ENCODE measurements around the gene SUSD6. TPM values are rescaled to one million over a fixed set of nuclear protein-coding genes. Genes with fewer than 3 reads are reported as not detected.
"Not testable (repeated sequence)": the region's sequence is repeated elsewhere in the genome, so short reads cannot be mapped to it uniquely, and the experiment has no call there.

The SUSD6 gene
- total RNA-seq, 2 experiments from 2014 or later, result 53.3 to 56.9 TPM

- CTCF ChIA-PET, result interaction anchor here (0.6 to 1.4 kb wide), 4 partner anchors 18 to 145 kb away, joined by 3 to 7 read pairs (median 4); no protein-coding TSS in a partner anchor
- POLR2A ChIA-PET, result no interaction called here
Observed at GRCh38 chr14:69582829-69583228, 28.6 kb upstream of the SUSD6 start.

- POLR2A ChIA-PET, result interaction anchor here (0.7 kb wide), 1 partner anchor 143 kb away, joined by 7 read pairs; no protein-coding TSS in a partner anchor
- CTCF ChIA-PET, result interaction anchor here (0.5 to 3.7 kb wide), 17 partner anchors 8 to 452 kb away, joined by 3 to 28 read pairs (median 4); partner anchors contain the start of gene CCDC177
Observed at GRCh38 chr14:69584389-69584788, 27.0 kb upstream of the SUSD6 start.

GRCh38 chr14:69586404-69586803 is 25.0 kb upstream of the SUSD6 start:
- POLR2A ChIA-PET, result interaction anchor here (1.2 kb wide), 1 partner anchor 140 kb away, joined by 3 read pairs; no protein-coding TSS in a partner anchor

GRCh38 chr14:69587389-69587788 is 24.0 kb upstream of the SUSD6 start:
- POLR2A ChIA-PET, result no interaction called here
- CTCF ChIA-PET, result interaction anchor here (3.7 kb wide), 1 partner anchor 139 kb away, joined by 28 read pairs; no protein-coding TSS in a partner anchor

More at GRCh38 chr14:69586404-69586803, 25.0 kb upstream of the SUSD6 start:
- CTCF ChIA-PET, result interaction anchor here (0.5 to 3.7 kb wide), 6 partner anchors 14 to 209 kb away, joined by 3 to 28 read pairs (median 3); no protein-coding TSS in a partner anchor

GRCh38 chr14:69591317-69591716 is 20.1 kb upstream of the SUSD6 start:
- ChIA-PET CTCF (no interaction called here), POLR2A (no interaction called here)

- POLR2A ChIA-PET, result no interaction called here
Observed at GRCh38 chr14:69593018-69593677, 18.2 kb upstream of the SUSD6 start.

GRCh38 chr14:69594846-69595245 is 16.6 kb upstream of the SUSD6 start:
- CTCF ChIA-PET, result interaction anchor here (1.5 kb wide), 1 partner anchor 132 kb away, joined by 3 read pairs; no protein-coding TSS in a partner anchor
- POLR2A ChIA-PET, result no interaction called here

More at GRCh38 chr14:69593018-69593677, 18.2 kb upstream of the SUSD6 start:
- CTCF ChIA-PET, result interaction anchor here (1.6 to 1.8 kb wide), 2 partner anchors 16 to 134 kb away, joined by 3 to 5 read pairs; no protein-coding TSS in a partner anchor

GRCh38 chr14:69595336-69595735 is 16.1 kb upstream of the SUSD6 start:
- ChIA-PET POLR2A (no interaction called here), CTCF (interaction anchor here (1.5 kb wide), 1 partner anchor 131 kb away, joined by 3 read pairs; no protein-coding TSS in a partner anchor)

GRCh38 chr14:69599431-69599830 is 12.0 kb upstream of the SUSD6 start:
- CTCF ChIA-PET, result interaction anchor here (2.1 kb wide), 1 partner anchor 128 kb away, joined by 9 read pairs; no protein-coding TSS in a partner anchor

GRCh38 chr14:69600304-69600891 is 11.0 kb upstream of the SUSD6 start:
- ChIA-PET POLR2A (no interaction called here), CTCF (interaction anchor here (1.1 to 2.1 kb wide), 3 partner anchors 17 to 127 kb away, joined by 3 to 9 read pairs (median 3); no protein-coding TSS in a partner anchor)

More at GRCh38 chr14:69599431-69599830, 12.0 kb upstream of the SUSD6 start:
- POLR2A ChIA-PET, result not testable (repeated sequence)

GRCh38 chr14:69605738-69606137 is 5.7 kb upstream of the SUSD6 start:
- ChIA-PET CTCF (interaction anchor here (0.5 to 2.7 kb wide), 4 partner anchors 20 to 1874 kb away, joined by 3 to 11 read pairs (median 6); partner anchors contain the start of gene CCDC177), POLR2A (no interaction called here)

- CTCF ChIA-PET, result interaction anchor here (2.0 to 2.7 kb wide), 2 partner anchors 21 to 120 kb away, joined by 9 to 11 read pairs; no protein-coding TSS in a partner anchor
- POLR2A ChIA-PET, result no interaction called here
Observed at GRCh38 chr14:69606258-69607184, 4.9 kb upstream of the SUSD6 start.

- CTCF ChIA-PET, result interaction anchor here (3.8 kb wide), 1 partner anchor 117 kb away, joined by 18 read pairs; no protein-coding TSS in a partner anchor
- POLR2A ChIA-PET, result interaction anchor here (0.5 to 1.5 kb wide), 5 partner anchors 15 to 117 kb away, joined by 4 to 9 read pairs (median 5); no protein-coding TSS in a partner anchor
Observed at GRCh38 chr14:69610020-69610873, 1.1 kb upstream of the SUSD6 start.

GRCh38 chr14:69610874-69611171 is 573 bp upstream of the SUSD6 start:
- ChIA-PET CTCF (interaction anchor here (3.8 kb wide), 1 partner anchor 116 kb away, joined by 18 read pairs; no protein-coding TSS in a partner anchor), POLR2A (interaction anchor here (0.5 to 1.5 kb wide), 7 partner anchors 9 to 156 kb away, joined by 3 to 9 read pairs (median 4); partner anchors contain the start of gene SRSF5)

GRCh38 chr14:69612014-69612782 is 802 bp downstream of the SUSD6 start:
- POLR2A ChIA-PET, result interaction anchor here (0.5 to 1.8 kb wide), 7 partner anchors 8 to 1042 kb away, joined by 3 to 9 read pairs (median 6); no protein-coding TSS in a partner anchor
- CTCF ChIA-PET, result interaction anchor here (1.5 to 3.8 kb wide), 4 partner anchors 13 to 115 kb away, joined by 4 to 18 read pairs (median 5); no protein-coding TSS in a partner anchor

- POLR2A ChIA-PET, result interaction anchor here (0.9 to 1.8 kb wide), 4 partner anchors 8 to 155 kb away, joined by 3 to 9 read pairs (median 4); no protein-coding TSS in a partner anchor
- CTCF ChIA-PET, result interaction anchor here (1.5 to 3.8 kb wide), 4 partner anchors 12 to 114 kb away, joined by 4 to 18 read pairs (median 5); no protein-coding TSS in a partner anchor
Observed at GRCh38 chr14:69612783-69613130, 1.4 kb downstream of the SUSD6 start.

Measured in activated CD8-positive, alpha-beta memory T cell treated with anti-CD3 and anti-CD28 coated beads for 36 hours (primary cell).